Tibial nerve (tissue), 4 donors: ENCODE results near the gene MRPL42.

Source experiments
- EP300 ChIP-seq, 2 donors: sonication (generic); formaldehyde crosslinking; IDR thresholded peaks; one replicate each; pipeline ENCODE4 v1.6.1; 2017; ENCODE audit warnings: antibody characterized with exemption in 2 of 2, mild to moderate bottlenecking in 1 of 2
- POLR2A ChIP-seq, 2 donors: fragments of 450-650 bp; IDR thresholded peaks; one replicate each; pipeline ENCODE4 v1.6.1; 2017; ENCODE audit warnings: antibody characterized with exemption in 2 of 2, mild to moderate bottlenecking in 2 of 2, moderate library complexity in 2 of 2
- TF ChIP-seq, protein P1 (sequence below), 5 experiments: fragments of 200-600 bp in 3 of 5; fragments of 450-650 bp in 2 of 5; sonication (generic) in 3 of 5; IDR thresholded peaks; one replicate each; pipeline ENCODE4 v1.5.1; 2016 to 2019; ENCODE audit warnings: antibody characterized with exemption in 5 of 5, mild to moderate bottlenecking in 3 of 5, moderate library complexity in 2 of 5

DNA sequence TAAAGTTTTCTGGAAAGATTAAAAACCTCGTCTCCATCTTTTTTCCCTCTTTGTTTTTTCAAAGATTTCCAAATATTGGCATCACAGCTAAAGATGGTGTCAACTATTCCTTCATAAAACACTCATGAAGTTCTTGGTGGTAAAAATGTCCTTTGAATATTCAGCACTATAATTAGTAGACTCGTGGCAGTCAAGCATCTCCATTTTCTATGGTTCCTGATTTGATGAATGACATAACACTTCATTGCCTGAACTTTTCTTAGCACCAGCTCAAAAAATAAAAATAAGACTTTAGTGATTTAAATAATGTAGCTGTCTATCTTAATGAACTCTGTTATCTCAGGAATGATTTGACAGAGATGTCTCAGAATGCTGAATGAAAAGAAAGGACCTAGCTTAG is 45.3 kb upstream of the MRPL42 start:
- TF ChIP-seq POLR2A (IDR thresholded peaks at IDR 0.05) (no peak), EP300 (IDR thresholded peaks at IDR 0.05) (no peak)
- TF ChIP-seq, protein P1, sequence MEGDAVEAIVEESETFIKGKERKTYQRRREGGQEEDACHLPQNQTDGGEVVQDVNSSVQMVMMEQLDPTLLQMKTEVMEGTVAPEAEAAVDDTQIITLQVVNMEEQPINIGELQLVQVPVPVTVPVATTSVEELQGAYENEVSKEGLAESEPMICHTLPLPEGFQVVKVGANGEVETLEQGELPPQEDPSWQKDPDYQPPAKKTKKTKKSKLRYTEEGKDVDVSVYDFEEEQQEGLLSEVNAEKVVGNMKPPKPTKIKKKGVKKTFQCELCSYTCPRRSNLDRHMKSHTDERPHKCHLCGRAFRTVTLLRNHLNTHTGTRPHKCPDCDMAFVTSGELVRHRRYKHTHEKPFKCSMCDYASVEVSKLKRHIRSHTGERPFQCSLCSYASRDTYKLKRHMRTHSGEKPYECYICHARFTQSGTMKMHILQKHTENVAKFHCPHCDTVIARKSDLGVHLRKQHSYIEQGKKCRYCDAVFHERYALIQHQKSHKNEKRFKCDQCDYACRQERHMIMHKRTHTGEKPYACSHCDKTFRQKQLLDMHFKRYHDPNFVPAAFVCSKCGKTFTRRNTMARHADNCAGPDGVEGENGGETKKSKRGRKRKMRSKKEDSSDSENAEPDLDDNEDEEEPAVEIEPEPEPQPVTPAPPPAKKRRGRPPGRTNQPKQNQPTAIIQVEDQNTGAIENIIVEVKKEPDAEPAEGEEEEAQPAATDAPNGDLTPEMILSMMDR (IDR thresholded peaks at IDR 0.05): no peak
